COLO829 (cell line): ENCODE measurements around the gene CISH.
A peak's percentile ranks its signal among the peaks of the same experiment; 100 is the strongest.

Source experiments
- DNase-seq: peaks from one replicate; pipeline ENCODE4 v3.0.0; 2012; ENCODE audit warnings: low spot score

Gene CISH

DNA sequence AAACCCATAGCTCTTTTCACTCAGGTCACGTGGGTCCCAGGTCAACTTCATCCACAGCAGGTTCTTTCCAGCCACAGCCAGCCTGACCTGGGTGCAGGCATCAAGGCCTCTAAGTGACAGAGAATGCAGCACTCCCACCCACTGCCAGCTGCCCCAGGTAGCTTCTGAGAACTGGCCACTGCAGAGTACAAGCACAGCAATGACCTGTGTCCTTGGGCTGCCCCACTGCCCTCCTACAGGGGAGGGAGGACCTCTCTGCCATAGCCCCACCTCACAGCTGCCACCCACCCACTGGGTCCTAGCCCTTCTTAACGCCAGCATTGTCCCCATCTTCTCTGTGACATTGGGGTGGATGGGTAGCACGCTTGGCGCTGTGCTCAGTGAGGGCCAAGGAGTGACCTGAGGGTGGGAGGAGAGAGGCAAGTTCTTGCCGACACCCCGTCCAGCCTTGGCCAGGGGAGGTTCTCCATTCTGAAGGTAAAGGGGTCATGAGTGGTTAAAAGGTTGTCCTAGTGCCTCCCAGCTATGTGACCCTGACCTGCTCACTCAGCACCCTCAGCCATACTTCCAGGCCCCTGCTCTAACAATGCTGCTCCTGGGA, 12.4 kb downstream of the CISH start:
- DNase-seq: no peak

DNA sequence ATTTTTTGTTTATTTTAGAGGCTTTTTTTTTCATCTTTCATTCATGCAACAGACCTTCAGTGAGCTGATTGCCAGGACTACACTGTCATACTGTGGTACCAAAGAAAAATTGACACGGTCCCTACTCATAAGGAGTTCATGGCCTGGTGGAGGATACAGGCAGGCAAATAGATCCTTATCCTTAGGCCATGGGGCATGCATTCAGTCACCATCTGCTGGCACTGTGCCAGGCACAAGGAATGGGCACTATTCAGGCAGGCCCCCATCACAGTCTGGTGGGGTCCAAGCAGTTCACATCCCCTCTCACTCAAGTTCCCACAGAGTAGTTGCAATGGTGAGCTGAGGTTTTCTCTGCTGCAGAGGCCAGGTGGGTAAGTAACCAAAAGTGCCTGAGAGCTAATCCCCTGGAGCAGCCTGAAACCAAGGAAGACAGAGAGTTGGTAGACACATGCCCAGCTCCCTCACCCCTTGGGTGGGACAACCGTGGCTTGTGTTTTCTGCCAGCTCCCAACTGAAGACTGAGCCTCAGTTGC, 17.3 kb downstream of the CISH start:
- DNase-seq: no peak

DNA sequence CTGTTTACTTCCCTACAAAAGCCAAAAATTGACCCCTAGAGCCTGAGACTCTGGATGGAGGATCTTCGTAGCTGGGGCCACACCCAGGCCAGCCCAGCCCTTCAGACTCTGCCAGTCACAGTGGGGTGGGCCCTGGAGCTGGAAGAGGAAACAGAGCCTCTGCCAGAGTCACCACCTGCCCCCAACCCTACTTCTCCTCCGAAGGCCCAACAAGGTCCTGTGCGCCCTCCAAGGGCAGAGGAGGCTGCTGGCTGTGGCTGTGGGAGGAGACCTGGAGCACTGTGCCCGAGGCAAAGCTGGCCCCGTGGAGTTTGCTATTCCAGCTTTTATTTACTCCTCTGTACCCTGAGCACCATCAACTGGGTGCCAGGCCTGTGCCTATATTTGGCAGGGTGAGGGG, 19.0 kb downstream of the CISH start:
- DNase-seq: no peak

DNA sequence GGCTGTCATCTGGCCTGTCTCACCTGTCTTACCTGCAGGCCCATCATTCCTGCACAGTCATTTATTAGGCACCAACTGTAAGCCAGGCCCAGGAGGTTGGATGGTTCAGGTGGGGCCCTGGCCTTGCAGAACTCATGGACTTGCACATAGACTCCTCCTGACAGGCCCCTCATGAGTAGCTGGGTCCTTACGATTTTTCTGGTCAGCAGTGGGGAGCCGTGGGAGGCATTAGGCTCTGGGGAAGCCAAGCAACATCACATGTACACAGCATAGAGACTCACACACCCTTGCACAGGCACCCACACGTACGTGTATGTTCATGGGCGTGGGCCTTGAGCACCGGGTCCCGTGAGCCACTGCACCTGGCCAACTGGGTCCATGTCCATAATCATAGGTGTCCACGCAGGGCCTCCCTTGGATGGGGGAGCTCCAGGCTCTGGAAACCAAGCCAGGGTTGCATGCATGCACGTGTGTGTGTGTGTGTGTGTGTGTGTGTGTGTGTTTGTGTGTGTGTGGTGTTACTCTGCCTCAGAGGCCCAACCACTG, 20.3 kb downstream of the CISH start:
- DNase-seq: no peak

DNA sequence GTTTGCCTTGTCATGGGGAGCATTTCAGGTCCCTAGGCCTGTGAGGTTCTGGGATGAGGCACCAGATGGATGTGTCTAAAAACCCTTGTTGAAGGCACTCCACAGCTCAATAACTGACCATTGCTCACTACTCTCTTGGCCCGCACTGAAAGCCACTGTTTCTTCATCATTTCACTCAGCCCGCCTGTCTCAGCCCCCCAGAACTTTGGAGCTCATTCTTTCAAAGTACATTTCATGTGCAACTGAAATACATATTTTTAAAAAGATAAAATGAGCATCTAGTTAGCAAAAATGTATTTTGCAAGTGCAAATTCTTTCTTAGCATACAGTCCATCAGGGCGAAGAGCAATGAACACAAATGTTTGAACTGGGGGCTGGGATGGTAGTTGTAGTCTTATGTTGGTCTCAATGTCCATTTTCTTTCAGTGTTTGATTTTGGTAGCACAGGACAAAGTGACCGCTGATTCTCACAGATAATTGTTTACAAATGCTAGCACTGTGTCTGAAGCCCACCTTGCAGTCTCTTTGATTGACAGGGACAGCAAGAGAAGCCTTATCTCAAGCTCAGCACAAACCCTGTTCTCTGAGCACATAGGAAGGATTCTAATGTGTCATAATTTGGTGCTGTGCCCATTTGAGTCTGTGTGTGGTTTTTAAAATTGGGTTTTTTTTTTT, 22.7 kb downstream of the CISH start:
- no peak for DNase-seq

GRCh38 chr3:50587806-50588758, 23.5 kb downstream of the CISH start:
- DNase-seq: no peak

DNA sequence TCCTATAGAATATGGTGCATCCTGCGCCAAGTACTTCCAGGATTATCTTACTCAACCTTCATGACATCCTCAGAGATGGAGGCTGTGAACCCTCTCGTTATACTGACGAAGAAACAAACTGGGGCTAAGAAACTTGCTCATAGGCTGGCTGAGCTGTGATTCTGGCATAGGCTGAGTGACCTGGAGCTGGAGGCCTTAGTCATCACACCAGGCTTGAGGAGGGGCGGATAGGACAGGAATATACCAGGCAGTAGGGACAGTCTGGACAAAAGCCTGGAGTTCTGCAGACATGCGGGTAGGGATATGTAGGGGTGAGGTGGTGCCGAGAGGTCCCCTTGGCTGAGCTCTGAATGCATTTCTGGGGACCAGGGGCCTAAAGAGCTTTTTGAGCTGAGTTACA, 24.2 kb downstream of the CISH start:
- DNase-seq: no peak

- DNase-seq: no peak
These were observed 24.9 kb downstream of the CISH start for GRCh38 chr3:50586763-50587070.

- DNase-seq: no peak
These were observed 25.4 kb downstream of the CISH start for GRCh38 chr3:50585919-50586762.

DNA sequence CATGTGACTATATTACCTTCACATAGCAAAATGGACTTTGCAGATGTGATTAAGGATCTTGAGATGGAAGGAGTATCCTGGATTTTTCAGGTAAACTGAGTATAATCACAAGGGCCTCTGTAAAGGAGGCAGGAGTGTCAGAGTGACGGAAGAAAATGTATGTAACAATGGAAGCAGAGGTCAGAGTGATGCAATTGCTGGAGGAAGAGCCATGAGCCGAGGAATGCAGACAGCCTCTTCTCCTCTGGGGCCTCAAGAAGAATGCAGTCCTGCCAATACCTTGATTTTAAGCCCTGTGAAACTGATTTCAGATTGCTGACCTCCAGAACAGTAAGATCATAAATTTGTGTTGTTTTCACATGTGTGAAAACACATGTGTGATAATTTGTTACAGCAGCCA, 27.2 kb downstream of the CISH start:
- DNase-seq: no peak

DNA sequence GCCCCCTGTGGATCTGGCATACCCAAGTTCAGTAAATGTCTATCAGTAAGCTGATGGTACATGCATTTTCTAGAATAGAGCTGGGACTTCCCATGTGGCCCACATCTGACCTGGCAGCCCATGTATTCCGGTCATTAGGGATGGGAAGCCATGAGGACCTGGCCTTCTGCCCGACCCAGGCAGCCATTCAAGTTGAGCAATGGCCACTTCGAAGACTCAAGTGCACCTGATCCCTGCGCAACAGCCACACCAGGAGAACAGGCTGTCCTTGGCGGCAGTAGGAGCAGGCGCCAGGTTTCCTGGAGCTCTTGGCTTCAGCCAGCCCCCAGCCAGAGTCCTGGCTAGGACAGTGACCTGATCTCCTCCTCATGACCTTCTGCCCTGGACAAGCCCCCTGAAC, 27.7 kb downstream of the CISH start:
- no peak for DNase-seq

GRCh38 chr3:50582083-50582482, 29.5 kb downstream of the CISH start:
- DNase-seq: no peak

DNA sequence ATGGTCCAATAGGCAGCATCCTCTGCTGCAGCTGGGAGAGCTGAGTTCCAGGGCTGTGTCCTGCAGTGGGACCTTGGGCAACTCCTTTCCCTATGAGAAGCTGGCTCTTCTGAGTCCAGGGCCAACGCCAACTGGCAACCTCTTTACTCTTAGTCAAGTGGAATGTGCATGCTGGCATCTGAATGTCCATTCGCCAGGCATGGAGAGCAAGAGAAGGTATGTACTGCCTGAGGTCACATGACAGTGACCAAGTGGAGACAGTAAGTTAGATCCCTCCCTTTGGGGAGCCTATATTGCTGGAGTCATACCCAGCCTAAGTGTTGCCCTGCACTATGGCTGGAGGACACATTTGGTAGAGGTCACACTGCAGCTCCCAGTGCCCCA, 30.1 kb downstream of the CISH start:
- no peak for DNase-seq

- DNase-seq: no peak
These were observed 30.7 kb downstream of the CISH start for GRCh38 chr3:50580683-50581458.

- no peak for DNase-seq
These were observed 34.2 kb downstream of the CISH start for GRCh38 chr3:50577348-50577747.

DNA sequence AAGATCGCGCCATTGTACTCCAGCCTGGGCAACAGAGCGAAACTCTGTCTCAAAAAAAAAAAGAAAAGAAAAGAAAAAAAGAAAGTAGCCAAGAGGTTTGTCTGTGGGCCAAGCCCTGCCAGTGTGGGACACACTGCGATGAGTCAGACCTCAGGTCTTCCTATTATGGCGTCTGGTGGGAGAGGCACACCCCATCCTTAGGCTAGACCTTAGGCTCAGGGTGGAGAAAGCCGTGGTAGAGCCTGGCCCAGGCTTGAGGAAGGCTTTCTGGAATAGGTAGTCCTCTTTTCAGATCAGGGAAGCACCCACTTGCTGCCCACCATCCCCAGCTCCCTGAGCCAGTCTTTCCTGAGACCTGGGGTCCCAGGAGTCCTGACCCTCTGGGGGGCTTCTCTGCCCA, 36.2 kb downstream of the CISH start:
- no peak for DNase-seq

- DNase-seq: no peak
These were observed 37.1 kb downstream of the CISH start for GRCh38 chr3:50574444-50574831.

DNA sequence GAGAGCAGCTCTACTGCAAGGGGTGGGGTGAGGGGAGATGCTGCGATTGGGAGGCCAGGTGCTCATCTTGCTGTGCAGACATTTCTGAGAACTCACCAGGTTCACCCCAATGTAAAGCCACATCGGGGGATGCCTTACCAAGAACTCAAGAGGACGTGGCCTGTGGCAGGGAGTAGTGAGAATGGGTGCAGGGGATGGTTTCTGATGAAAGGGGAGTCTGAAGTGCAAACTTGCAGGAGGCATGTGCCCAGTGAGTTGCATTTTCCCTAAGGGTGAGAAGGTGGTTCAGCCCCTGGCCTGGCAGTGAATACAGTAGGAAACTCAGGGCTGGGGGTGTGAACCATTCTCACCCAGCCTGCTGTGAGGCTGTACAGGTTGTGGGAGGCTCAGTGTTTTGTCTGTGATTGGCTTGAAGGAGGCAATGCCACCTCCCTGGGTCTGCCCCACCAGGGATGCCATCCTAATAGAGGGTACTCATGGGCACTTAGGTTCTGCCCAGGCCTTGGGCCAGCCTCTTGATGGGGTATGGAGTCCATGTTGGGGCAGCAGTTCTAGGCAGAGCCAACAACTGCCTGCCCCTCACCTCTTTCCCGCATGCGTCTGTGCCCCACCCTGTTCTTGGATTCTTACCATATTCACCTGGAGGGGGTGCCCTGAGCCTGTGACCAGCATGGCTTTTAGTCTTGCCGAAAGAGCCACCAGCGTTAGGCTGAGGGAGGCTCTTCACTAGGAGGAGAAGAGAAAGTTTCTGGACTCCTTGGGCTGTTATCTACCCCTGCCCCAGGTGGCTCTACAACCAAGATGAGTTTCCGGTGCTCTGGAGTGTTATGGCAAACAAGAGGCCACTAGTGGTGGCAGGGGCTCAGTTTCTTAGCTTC, 37.8 kb downstream of the CISH start:
- no peak for DNase-seq

GRCh38 chr3:50572801-50573371, 38.7 kb downstream of the CISH start:
- no peak for DNase-seq

- peak; percentile 79 for DNase-seq
These were observed 39.4 kb downstream of the CISH start for GRCh38 chr3:50572158-50572557.
